IMR-90 (cell line): Measurements from ENCODE around the gene C16orf92. TPM values are rescaled to one million over a fixed set of nuclear protein-coding genes. Genes with fewer than 3 reads are reported as not detected.

Experiments used
- ATAC-seq: fragments of 200-7000 bp; cut with Tn5 transposase; 2 replicates; pipeline ENCODE4 v1.9.1; 2020; ENCODE audit warnings: low read depth, mild to moderate bottlenecking, moderate library complexity
- BruUV-seq: library from RNA; stranded (reverse); fragments of 400-500 nt; replicated peaks from 2 replicates; lab custom pipeline; 2021; lab: Mats Ljungman, UMichigan
- CTCF ChIA-PET: fragments of 300-600 bp; formaldehyde crosslinking; extraction: SDS; loops from one replicate; lab custom pipeline; 2021; ENCODE audit warnings: antibody characterized with exemption; lab: Yijun Ruan, JAX
- POLR2A ChIA-PET: fragments of 300-600 bp; sonication (Branson Sonifier 250); formaldehyde crosslinking; loops from one replicate; lab custom pipeline; 2022; ENCODE audit warnings: antibody characterized with exemption; ENCODE audit not compliant: unreplicated experiment; lab: Charles Lee
- DNase-seq: peaks from one replicate; pipeline ENCODE4 v3.0.0; 2013
- H2AFZ ChIP-seq: replicated peaks from 2 replicates; pipeline ENCODE3; 2013; ENCODE audit warnings: low read length, mild to moderate bottlenecking; ENCODE audit not compliant: poor library complexity
- H2AK5ac ChIP-seq: 2 replicates; pipeline ENCODE4 v1.6.1; 2013; ENCODE audit warnings: low read depth, low read length, inconsistent platforms
- H2AK9ac ChIP-seq: replicated peaks from 2 replicates; pipeline ENCODE3; 2013; ENCODE audit warnings: mild to moderate bottlenecking, low read depth, low read length, moderate library complexity; ENCODE audit not compliant: poor library complexity
- H2BK120ac ChIP-seq: 2 replicates; pipeline ENCODE4 v1.6.1; 2013; ENCODE audit warnings: low read depth, low read length, inconsistent platforms
- H2BK15ac ChIP-seq: 3 replicates; pipeline ENCODE4 v1.6.1; 2013; ENCODE audit warnings: low read depth, low read length, inconsistent platforms
- H2BK20ac ChIP-seq: 2 replicates; pipeline ENCODE4 v1.6.1; 2013; ENCODE audit warnings: low read depth, mild to moderate bottlenecking, inconsistent platforms, low read length, moderate library complexity
- H2BK5ac ChIP-seq: 2 replicates; pipeline ENCODE4 v1.6.1; 2013; ENCODE audit warnings: mild to moderate bottlenecking, low read depth, low read length, inconsistent platforms; ENCODE audit not compliant: poor library complexity, severe bottlenecking
- H3K14ac ChIP-seq: replicated peaks from 2 replicates; pipeline ENCODE4 v1.6.1; 2013; ENCODE audit warnings: low read depth, low read length, inconsistent platforms
- H3K18ac ChIP-seq: 2 replicates; pipeline ENCODE4 v1.6.1; 2013; ENCODE audit warnings: low read depth, low read length, control low read depth
- H3K23ac ChIP-seq: 2 replicates; pipeline ENCODE4 v1.6.1; 2013; ENCODE audit warnings: low read depth, low read length, inconsistent platforms
- H3K27ac ChIP-seq: 2 replicates; pipeline ENCODE4 v1.5.1; 2013; ENCODE audit warnings: mild to moderate bottlenecking, control low read depth, low read length; ENCODE audit not compliant: insufficient read depth
- H3K27me3 ChIP-seq: 2 replicates; pipeline ENCODE4 v1.6.1; 2013; ENCODE audit warnings: low read length; ENCODE audit not compliant: control insufficient read depth, insufficient read depth
- H3K36me3 ChIP-seq: 2 replicates; pipeline ENCODE4 v1.6.1; 2013; ENCODE audit warnings: low read length, mixed read lengths; ENCODE audit not compliant: control insufficient read depth, insufficient read depth
- H3K4ac ChIP-seq: 2 replicates; pipeline ENCODE4 v1.6.1; 2013; ENCODE audit warnings: low read depth, low read length, inconsistent platforms
- H3K4me1 ChIP-seq: 2 replicates; pipeline ENCODE4 v1.6.1; 2013; ENCODE audit warnings: low read length, mixed read lengths; ENCODE audit not compliant: control insufficient read depth, insufficient read depth
- H3K4me2 ChIP-seq: 2 replicates; pipeline ENCODE4 v1.6.1; 2013; ENCODE audit warnings: low read depth, mild to moderate bottlenecking, control low read depth, low read length, moderate library complexity
- H3K4me3 ChIP-seq: 2 replicates; pipeline ENCODE4 v1.5.1; 2013; ENCODE audit warnings: low read depth, mild to moderate bottlenecking, control low read depth, low read length, moderate library complexity; ENCODE audit not compliant: insufficient read depth
- H3K56ac ChIP-seq: 2 replicates; pipeline ENCODE4 v1.6.1; 2013; ENCODE audit warnings: low read length, inconsistent platforms; ENCODE audit not compliant: insufficient read depth; ENCODE audit errors: extremely low read depth
- H3K79me1 ChIP-seq, 2 experiments: 2 replicates each; pipeline ENCODE4 v1.6.1; 2013; ENCODE audit warnings: low read length in 2 of 2, inconsistent platforms in 1 of 2, low read depth in 1 of 2
- H3K9ac ChIP-seq: 2 replicates; pipeline ENCODE4 v1.6.1; 2013; ENCODE audit warnings: low read depth, low read length, control low read depth
- H3K9me1 ChIP-seq: 2 replicates; pipeline ENCODE4 v1.6.1; 2013; ENCODE audit warnings: low read length, inconsistent platforms; ENCODE audit not compliant: insufficient read depth
- H3K9me3 ChIP-seq: 2 replicates; pipeline ENCODE4 v1.6.1; 2013; ENCODE audit warnings: low read length; ENCODE audit not compliant: control insufficient read depth, insufficient read depth
- H4K20me1 ChIP-seq: 2 replicates; pipeline ENCODE4 v1.6.1; 2013; ENCODE audit warnings: low read length, inconsistent platforms; ENCODE audit not compliant: insufficient read depth
- H4K5ac ChIP-seq: 2 replicates; pipeline ENCODE4 v1.6.1; 2013; ENCODE audit warnings: mild to moderate bottlenecking, low read depth, low read length, control low read depth
- H4K8ac ChIP-seq, 2 experiments: 2 replicates each; pipeline ENCODE4 v1.6.1; 2013; ENCODE audit warnings: low read depth in 2 of 2, low read length in 2 of 2, control low read depth in 1 of 2, inconsistent platforms in 1 of 2
- H4K91ac ChIP-seq: 2 replicates; pipeline ENCODE4 v1.6.1; 2013; ENCODE audit warnings: low read depth, low read length, inconsistent platforms; ENCODE audit not compliant: insufficient read depth
- BHLHE40 ChIP-seq: fragments of 150-350 bp; IDR thresholded peaks from 2 replicates; pipeline ENCODE4 v1.6.1; 2016; ENCODE audit warnings: mild to moderate bottlenecking, low read depth, low read length
- CHD1 ChIP-seq: IDR thresholded peaks from 2 replicates; pipeline ENCODE4 v1.6.1; 2012; ENCODE audit warnings: low read depth, low read length, improper control_type of control experiment
- FOS ChIP-seq: fragments of 150-350 bp; IDR thresholded peaks from 2 replicates; pipeline ENCODE4 v1.6.1; 2016; ENCODE audit warnings: low read depth, low read length
- MAFK ChIP-seq: IDR thresholded peaks from 2 replicates; pipeline ENCODE4 v1.6.1; 2012; ENCODE audit warnings: low read depth, low read length, improper control_type of control experiment
- MXI1 ChIP-seq: IDR thresholded peaks from 2 replicates; pipeline ENCODE4 v1.6.1; 2012; ENCODE audit warnings: low read depth, mild to moderate bottlenecking, low read length, moderate library complexity, borderline replicate concordance
- POLR2A ChIP-seq: IDR thresholded peaks from 2 replicates; pipeline ENCODE4 v1.6.1; 2012; ENCODE audit warnings: mild to moderate bottlenecking, low read depth, low read length
- RFX5 ChIP-seq: IDR thresholded peaks from 2 replicates; pipeline ENCODE4 v1.8.0; 2012; ENCODE audit warnings: low read depth, mild to moderate bottlenecking, low read length, moderate library complexity
- SMC3 ChIP-seq: fragments of 150-350 bp; IDR thresholded peaks from 2 replicates; pipeline ENCODE4 v1.6.1; 2016; ENCODE audit warnings: low read depth, mild to moderate bottlenecking, antibody characterized with exemption, low read length, moderate library complexity
- USF2 ChIP-seq: fragments of 150-350 bp; IDR thresholded peaks from 2 replicates; pipeline ENCODE4 v1.6.1; 2017; ENCODE audit warnings: mild to moderate bottlenecking, antibody characterized with exemption, low read length, low read depth
- WGBS, 2 experiments: methylation state at CpG; one replicate each; pipeline versions ENCODE4 v1.1.5 to v1.1.7; 2013; ENCODE audit warnings: missing lambda C conversion rate in 2 of 2; ENCODE audit not compliant: insufficient read length in 1 of 2; ENCODE audit errors: extremely low coverage in 2 of 2; 5-methylcytosine and 5-hydroxymethylcytosine counted together
- dilution Hi-C: fragments of 300-500 bp; cut with HindIII; formaldehyde crosslinking; loops from one replicate; pipeline ENCODE4 v1.14.3; 2018; ENCODE audit warnings: low sequenced_read_pairs; ENCODE audit not compliant: unreplicated experiment
- in situ Hi-C: fragments of 300-500 bp; cut with MboI; formaldehyde crosslinking; loops from 3 replicates; pipeline ENCODE4 v1.14.3; 2019; ENCODE audit warnings: low sequenced_read_pairs, inconsistent platforms, mixed read lengths
- intact Hi-C: fragments of 100-400 bp; cut with micrococcal nuclease; formaldehyde crosslinking; loops from 2 replicates; pipeline ENCODE4 v1.10.0; 2022
- polyA plus RNA-seq, 3 experiments: library from polyadenylated mRNA; depleted of rRNA; stranded (reverse); fragments of >200 nt; gene quantifications; 2 replicates each; pipeline ENCODE4 v1.2.3, GENCODE V29; 2012; ENCODE audit warnings: low replicate concordance in 1 of 3
- total RNA-seq: library from RNA; depleted of rRNA; stranded (reverse); fragments of >200 nt; gene quantifications from 2 replicates; pipeline ENCODE4 v1.2.3, GENCODE V29; 2012

C16orf92 gene
- total and polyA plus RNA-seq, 2 of the 4 experiments (the other 2 are of a cell fraction), result not detected

- Histone ChIP-seq H2AK5ac (no peak overlapping the region), H3K9ac (no peak overlapping the region), H2AFZ (no peak overlapping the region), H3K9me1 (no peaks in the 10 kb centered on the region), H3K4me1 (no peaks in the 10 kb centered on the region), H3K4me2 (no peak overlapping the region), H3K27ac (no peak overlapping the region), H3K27me3 (no peaks in the 10 kb centered on the region), H2AK9ac (no peak overlapping the region), H4K5ac (no peak overlapping the region), H2BK5ac (no peak overlapping the region), H2BK120ac (no peak overlapping the region), H3K4ac (no peak overlapping the region), H4K20me1 (no peaks in the 10 kb centered on the region; the same call in 1 of the 2 replicates), H3K36me3 (peaks cover 75% of the 10 kb centered on the region), H4K91ac (no peak overlapping the region), H3K23ac (no peak overlapping the region), H3K4me3 (no peak overlapping the region), H3K9me3 (no peaks in the 10 kb centered on the region), H3K18ac (no peak overlapping the region), H2BK15ac (no peak overlapping the region), H3K56ac (no peak overlapping the region), H4K8ac (no peak overlapping the region), H3K14ac (no peak overlapping the region), H3K79me1 (peaks cover 0 to 12% of the 10 kb centered on the region in 2 experiments; a peak in 1 of 4 replicates), H2BK20ac (no peak overlapping the region)
- TF ChIP-seq FOS (no peak), POLR2A (no peak), CHD1 (no peak), USF2 (no peak), MXI1 (no peak), MAFK (no peak), BHLHE40 (no peak), RFX5 (no peak), SMC3 (no peak)
- ATAC-seq (no peak), DNase-seq (no peak)
- intact Hi-C loops (no loop called here), dilution Hi-C loops (no loop called here), in situ Hi-C loops (no loop called here)
- BruUV-seq, result no TSS peak
- WGBS, 2 experiments, result 95% methylated on average over 4 of the region's 17 CpGs; no CpG with 5 or more reads in 1 of the 2 experiments
- ChIA-PET CTCF (no interaction called here), POLR2A (no interaction called here)
Observed at GRCh38 chr16:29988346-29989075, 34.5 kb upstream of the C16orf92 start.
